Stomach (tissue), 9 donors: ENCODE data around the gene SHD. TPM values are rescaled to one million over a fixed set of nuclear protein-coding genes. Genes with fewer than 3 reads are reported as not detected.
A peak's percentile ranks its signal among the peaks of the same experiment; 100 is the strongest.
"Not testable (repeated sequence)": the region's sequence is repeated elsewhere in the genome, so short reads cannot be mapped to it uniquely, and the experiment has no call there.

Experiments used
- DNase-seq, 2 donors: peaks; one replicate each; pipeline versions ENCODE4 v3.0.0 to v3.0.0-alpha.2; 2013 to 2019
- H3K27ac ChIP-seq, 5 donors: fragments of 200-600 bp in 4 of 5; sonication (generic) in 4 of 5; one replicate each; pipeline ENCODE4 v1.5.1; 2013 to 2019; ENCODE audit warnings: mild to moderate bottlenecking in 1 of 5, moderate library complexity in 1 of 5
- H3K27me3 ChIP-seq, 3 donors: fragments of 200-600 bp; sonication (generic); one replicate each; pipeline ENCODE4 v1.5.1; 2017 to 2019; ENCODE audit warnings: mixed run types in 1 of 3
- H3K36me3 ChIP-seq, 4 donors: fragments of 200-600 bp; sonication (generic); 1 replicate in 3 of 4; 2 replicates in 1 of 4; pipeline ENCODE4 v1.5.1; 2016 to 2019
- H3K4me1 ChIP-seq, 4 donors: fragments of 200-600 bp; sonication (generic); one replicate each; pipeline ENCODE4 v1.5.1; 2016 to 2019
- H3K4me3 ChIP-seq, 4 donors: fragments of 200-600 bp; sonication (generic) in 3 of 4; one replicate each; pipeline ENCODE4 v1.5.1; 2016 to 2019; ENCODE audit warnings: mild to moderate bottlenecking in 1 of 4
- H3K9me3 ChIP-seq, 4 donors: fragments of 200-600 bp; sonication (generic); one replicate each; pipeline ENCODE4 v1.5.1; 2016 to 2019
- CTCF ChIP-seq, 7 experiments: fragments of 450-650 bp in 4 of 7; fragments of 200-600 bp in 3 of 7; sonication (generic) in 3 of 7; IDR thresholded peaks; one replicate each; pipeline ENCODE4 v1.5.1; 2016 to 2019; ENCODE audit warnings: antibody characterized with exemption in 7 of 7, control low read depth in 2 of 7, mild to moderate bottlenecking in 1 of 7
- EP300 ChIP-seq: sonication (generic); formaldehyde crosslinking; IDR thresholded peaks from one replicate; pipeline ENCODE4 v1.6.1; 2017; ENCODE audit warnings: antibody characterized with exemption
- POLR2A ChIP-seq, 4 donors: fragments of 450-650 bp; IDR thresholded peaks; one replicate each; pipeline ENCODE4 v1.6.1; 2016; ENCODE audit warnings: antibody characterized with exemption in 4 of 4, control low read depth in 2 of 4, mild to moderate bottlenecking in 1 of 4, moderate library complexity in 1 of 4
- POLR2AphosphoS5 ChIP-seq, 3 donors: sonication (generic); formaldehyde crosslinking; IDR thresholded peaks; one replicate each; pipeline ENCODE4 v1.6.1; 2016; ENCODE audit warnings: antibody characterized with exemption in 3 of 3
- WGBS, 5 donors: extraction: QIAGEN DNeasy Blood & Tissue Kit in 3 of 5; methylation state at CpG; one replicate each; pipeline versions ENCODE4 v1.1.5 to v1.1.7; 2013 to 2018; 5-methylcytosine and 5-hydroxymethylcytosine counted together
- intact Hi-C: fragments of 100-400 bp; cut with DNase I; formaldehyde crosslinking; loops from one replicate; pipeline ENCODE4 v1.15.1; 2023; ENCODE audit warnings: low total_unique reads
- polyA plus RNA-seq, 3 donors: library from polyadenylated mRNA; stranded (reverse); fragments of 200-250 nt; gene quantifications; one replicate each; pipeline ENCODE4 v1.2.3, GENCODE V29; 2013
- total RNA-seq, 5 donors: library from RNA; depleted of rRNA; stranded (reverse); fragments of >200 nt; gene quantifications; one replicate each; pipeline versions ENCODE4 v1.1.0 to v1.2.3, GENCODE V29; 2014 to 2016
- donor health status: healthy with polysubstance abuse.
- donor health status: Bipolar disorder and iron deficiency.
- donor health status: healthy.

SHD gene
- total and polyA plus RNA-seq, 8 donors, result 7.0 TPM; not detected in 7

DNA sequence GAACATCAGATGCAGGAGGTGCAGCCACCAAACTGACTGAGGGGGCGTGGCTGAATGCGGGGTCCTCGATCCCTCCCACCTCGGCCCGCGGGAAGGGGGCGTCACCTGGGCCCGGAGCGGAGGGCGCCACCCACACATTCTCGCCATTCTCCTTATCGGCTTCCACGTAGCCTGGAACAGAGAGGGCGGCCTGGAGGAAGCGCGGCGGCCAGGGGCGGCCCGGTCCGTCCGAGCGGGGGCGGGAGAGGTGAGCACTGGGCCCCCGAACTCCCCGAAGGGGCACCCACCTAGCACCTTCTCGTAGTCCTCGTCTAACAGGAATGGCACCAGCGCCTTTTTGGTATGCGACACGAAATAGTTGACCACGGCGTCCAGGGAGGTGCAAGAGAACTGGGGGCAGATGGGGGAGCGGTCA lies 47.8 kb downstream of the SHD start:
- intact Hi-C loops, result no loop called here
- Histone ChIP-seq H3K27ac (no peak overlapping the region), H3K9me3 (peaks cover 0 to 6% (median 0%) of the 10 kb centered on the region in 4 donors), H3K27me3 (peaks cover 0 to 39% (median 0%) of the 10 kb centered on the region in 3 donors), H3K4me1 (peaks cover 21 to 29% (median 28%) of the 10 kb centered on the region in 4 donors), H3K36me3 (no peaks in the 10 kb centered on the region), H3K4me3 (peak overlapping the region in 2 of 4 donors; percentile 35 to 57)
- DNase-seq, result peak in 1 of 2 donors; percentile 56
- WGBS, 5 donors, result 16 to 31% (median 26%) methylated on average over 27 to 33 of the region's 33 CpGs
- TF ChIP-seq EP300 (no peak), CTCF (IDR thresholded peaks at IDR 0.05) (no peak), POLR2A (IDR thresholded peaks at IDR 0.05) (no peak), POLR2AphosphoS5 (IDR thresholded peaks at IDR 0.05) (no peak)

DNA sequence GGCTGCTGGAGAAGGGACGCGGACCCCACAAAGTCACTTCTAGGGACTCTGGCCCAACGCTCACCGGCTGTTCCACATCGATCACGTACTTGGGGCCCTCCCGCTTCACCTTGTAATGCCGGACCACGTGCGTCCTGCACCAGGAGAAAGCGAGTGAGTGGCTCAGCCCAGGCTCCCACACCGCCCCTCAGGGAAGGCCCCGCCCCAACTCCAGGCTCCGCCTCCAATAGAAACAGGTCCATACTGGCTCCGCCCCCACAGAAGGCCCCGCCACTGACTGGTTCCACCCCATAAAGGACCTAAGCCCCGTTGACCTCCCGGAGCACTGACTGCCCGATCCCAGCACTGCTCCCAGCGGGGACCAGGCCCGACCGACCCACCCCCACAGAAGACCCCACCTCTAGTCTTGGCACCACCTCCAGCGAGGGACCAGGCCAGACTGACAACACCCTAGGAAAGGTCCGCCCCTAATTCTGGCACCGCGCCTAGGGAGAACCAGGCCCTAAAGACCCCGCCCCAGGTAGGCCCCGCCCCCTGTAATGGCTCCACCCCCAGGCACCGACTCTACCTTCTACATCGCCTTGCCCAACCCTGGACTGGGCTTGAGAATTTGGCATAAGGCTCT lies 48.3 kb downstream of the SHD start:
- WGBS, 5 donors, result 5 to 17% (median 11%) methylated on average over 21 to 30 of the region's 30 CpGs
- peak overlapping the region in 4 of 5 donors; percentile 40 to 64 (median 56) for H3K27ac ChIP-seq
- no peak for TF ChIP-seq POLR2AphosphoS5 (IDR thresholded peaks at IDR 0.05)
- TF ChIP-seq POLR2A (IDR thresholded peaks at IDR 0.05), result no peak
- no peak for TF ChIP-seq CTCF (IDR thresholded peaks at IDR 0.05)
- TF ChIP-seq EP300, result no peak

DNA sequence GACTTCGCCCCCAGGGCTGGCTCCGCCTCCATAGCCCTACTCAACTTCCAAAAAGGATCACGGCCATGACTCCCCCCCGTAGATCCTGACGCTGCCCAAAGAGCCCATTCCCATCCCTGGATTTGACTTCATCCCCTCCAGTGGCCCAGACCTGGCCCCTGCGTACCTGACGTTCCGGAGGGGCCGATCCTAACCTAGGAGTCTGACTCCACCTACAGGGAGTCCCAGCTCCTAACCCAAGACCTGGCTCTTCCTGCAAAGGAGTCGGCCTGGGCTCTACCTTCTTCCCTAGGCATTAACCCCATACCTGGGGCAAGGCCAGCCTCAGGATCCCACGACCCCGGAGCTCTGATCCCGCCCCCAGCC lies 48.8 kb downstream of the SHD start:
- H3K4me3 ChIP-seq, result peak overlapping the region; percentile 28 to 57 (median 40)
- TF ChIP-seq EP300 (no peak), CTCF (IDR thresholded peaks at IDR 0.05) (no peak), POLR2A (IDR thresholded peaks at IDR 0.05) (no peak), POLR2AphosphoS5 (IDR thresholded peaks at IDR 0.05) (no peak)
- H3K9me3 ChIP-seq, result no peaks in the 10 kb centered on the region
- no peak for DNase-seq
- peaks cover 21 to 29% (median 28%) of the 10 kb centered on the region in 4 donors for H3K4me1 ChIP-seq
- intact Hi-C loops, result no loop called here
- H3K27ac ChIP-seq, result peak overlapping the region in 4 of 5 donors; percentile 40 to 64 (median 56)
- 9 to 20% (median 14%) methylated on average over 8 to 13 of the region's 13 CpGs for WGBS, 5 donors
- H3K27me3 ChIP-seq, result peaks cover 0 to 39% (median 0%) of the 10 kb centered on the region in 3 donors
- H3K36me3 ChIP-seq, result no peaks in the 10 kb centered on the region

More for the DNA sequence above, 48.3 kb downstream of the SHD start:
- peak overlapping the region; percentile 28 to 57 (median 40) for H3K4me3 ChIP-seq
- peaks cover 0 to under 1% (median 0%) of the 10 kb centered on the region in 4 donors for H3K9me3 ChIP-seq
- H3K4me1 ChIP-seq, result peaks cover 21 to 29% (median 28%) of the 10 kb centered on the region in 4 donors
- peak; percentile 86 to 95 for DNase-seq
- peaks cover 0 to 39% (median 0%) of the 10 kb centered on the region in 3 donors for H3K27me3 ChIP-seq
- intact Hi-C loops, result no loop called here
- no peaks in the 10 kb centered on the region for H3K36me3 ChIP-seq

GRCh38 chr19:4328243-4328990 lies 49.4 kb downstream of the SHD start:
- intact Hi-C loops, result no loop called here
- Histone ChIP-seq H3K36me3 (no peaks in the 10 kb centered on the region), H3K27me3 (peaks cover 0 to 39% (median 0%) of the 10 kb centered on the region in 3 donors), H3K4me1 (peaks cover 21 to 29% (median 28%) of the 10 kb centered on the region in 4 donors), H3K9me3 (no peaks in the 10 kb centered on the region), H3K4me3 (peak overlapping the region; percentile 30 to 57 (median 46)), H3K27ac (peak overlapping the region in 4 of 5 donors; percentile 49 to 65 (median 60))
- peak in 1 of 4 donors; percentile 5 for TF ChIP-seq POLR2A (IDR thresholded peaks at IDR 0.05)
- no peak for TF ChIP-seq CTCF (IDR thresholded peaks at IDR 0.05)
- peak in 2 of 3 donors; percentile 8 to 60 for TF ChIP-seq POLR2AphosphoS5 (IDR thresholded peaks at IDR 0.05)
- 1 to 5% (median 3%) methylated on average over 33 to 49 of the region's 49 CpGs for WGBS, 5 donors
- DNase-seq, result peak; percentile 96 to 99

- peak overlapping the region in 3 of 5 donors; percentile 32 to 65 (median 49) for H3K27ac ChIP-seq
- peaks cover 21 to 29% (median 28%) of the 10 kb centered on the region in 4 donors for H3K4me1 ChIP-seq
- intact Hi-C loops, H3K36me3 ChIP-seq, H3K9me3 ChIP-seq: not testable (repeated sequence)
- peak in 1 of 2 donors; percentile 65 for DNase-seq
- peak overlapping the region; percentile 30 to 57 (median 46) for H3K4me3 ChIP-seq
- peaks cover 0 to 39% (median 0%) of the 10 kb centered on the region in 3 donors for H3K27me3 ChIP-seq
- WGBS, 5 donors, result 38 to 48% (median 39%) methylated on average over 33 to 35 of the region's 35 CpGs
These were observed 50.1 kb downstream of the SHD start for GRCh38 chr19:4328991-4329681.
